Measurements from ENCODE around the gene WFIKKN1.

Gene WFIKKN1

DNA sequence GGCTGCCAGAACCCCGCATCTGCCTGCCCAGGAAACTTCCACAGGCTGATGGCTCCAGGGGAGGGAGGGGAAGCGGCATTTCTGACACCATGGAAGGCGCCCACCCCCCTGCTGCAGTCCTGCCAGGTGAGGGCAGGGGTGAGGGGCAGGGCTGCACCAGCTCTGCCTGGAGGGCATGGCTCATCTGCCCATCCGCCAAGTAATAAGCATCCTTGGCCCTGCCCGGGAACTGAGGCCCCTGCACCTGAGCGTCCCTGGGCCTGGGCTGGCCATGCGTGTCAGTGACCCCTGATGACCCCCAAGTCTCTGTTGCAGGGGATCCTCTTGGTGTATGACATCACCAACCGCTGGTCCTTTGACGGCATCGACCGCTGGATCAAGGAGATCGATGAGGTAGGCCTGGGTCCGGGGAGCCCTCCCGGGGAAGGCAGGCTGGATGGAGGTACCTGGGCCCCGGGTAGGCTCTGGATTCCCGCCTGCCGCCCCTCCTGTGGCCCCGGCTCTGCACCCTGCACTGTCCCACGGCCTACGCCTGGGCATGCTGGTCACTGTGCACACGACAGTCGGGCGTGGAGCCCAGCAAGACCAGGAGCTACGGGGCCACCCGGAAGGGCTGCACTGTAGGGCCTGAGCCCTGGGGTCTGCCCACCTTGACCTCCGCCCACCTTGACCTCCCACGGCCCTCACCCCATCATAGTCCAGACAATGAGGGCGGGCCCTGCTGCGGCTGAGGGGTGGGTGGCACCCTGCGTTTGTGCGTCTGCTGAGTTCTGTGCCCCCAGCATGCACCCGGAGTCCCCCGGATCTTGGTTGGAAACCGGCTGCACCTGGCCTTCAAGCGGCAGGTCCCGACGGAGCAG, 5.4 kb upstream of the WFIKKN1 start:
- DNase-seq = no peak

DNA sequence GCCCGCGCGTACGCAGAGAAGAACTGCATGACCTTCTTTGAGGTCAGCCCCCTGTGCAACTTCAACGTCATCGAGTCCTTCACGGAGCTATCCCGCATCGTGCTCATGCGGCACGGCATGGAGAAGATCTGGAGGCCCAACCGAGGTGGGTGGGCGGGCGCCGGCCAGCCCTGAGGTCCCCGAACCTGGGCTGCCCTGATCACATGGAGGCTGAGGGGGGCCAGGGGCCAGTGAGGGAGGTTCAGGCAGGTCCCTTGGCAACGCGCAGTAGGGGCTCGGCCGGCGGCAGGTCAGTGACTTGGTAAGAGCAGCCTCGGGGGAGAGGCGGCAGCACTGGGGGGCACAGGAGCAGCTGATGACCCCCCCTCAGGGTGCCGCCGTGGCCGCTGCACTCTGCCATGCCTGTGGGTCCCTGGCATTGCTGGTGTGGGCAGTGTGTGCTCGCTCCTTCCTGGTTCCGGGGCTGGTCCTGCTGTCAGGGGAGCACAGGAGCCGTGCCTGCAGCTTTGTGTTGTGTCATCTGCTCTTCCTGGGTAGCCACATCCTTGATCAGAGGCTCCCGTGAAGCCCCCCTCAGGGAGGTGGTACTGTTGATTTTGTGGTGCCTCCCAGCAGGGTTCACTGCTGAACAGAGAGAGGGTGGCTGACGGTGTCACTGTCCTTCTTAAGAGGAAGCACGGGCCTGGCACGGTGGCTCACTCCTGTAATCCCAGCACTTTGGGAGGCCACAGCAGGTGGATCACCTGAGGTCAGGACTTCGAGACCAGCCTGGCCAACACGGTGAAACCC, 4.6 kb upstream of the WFIKKN1 start:
- DNase-seq = no peak

DNA sequence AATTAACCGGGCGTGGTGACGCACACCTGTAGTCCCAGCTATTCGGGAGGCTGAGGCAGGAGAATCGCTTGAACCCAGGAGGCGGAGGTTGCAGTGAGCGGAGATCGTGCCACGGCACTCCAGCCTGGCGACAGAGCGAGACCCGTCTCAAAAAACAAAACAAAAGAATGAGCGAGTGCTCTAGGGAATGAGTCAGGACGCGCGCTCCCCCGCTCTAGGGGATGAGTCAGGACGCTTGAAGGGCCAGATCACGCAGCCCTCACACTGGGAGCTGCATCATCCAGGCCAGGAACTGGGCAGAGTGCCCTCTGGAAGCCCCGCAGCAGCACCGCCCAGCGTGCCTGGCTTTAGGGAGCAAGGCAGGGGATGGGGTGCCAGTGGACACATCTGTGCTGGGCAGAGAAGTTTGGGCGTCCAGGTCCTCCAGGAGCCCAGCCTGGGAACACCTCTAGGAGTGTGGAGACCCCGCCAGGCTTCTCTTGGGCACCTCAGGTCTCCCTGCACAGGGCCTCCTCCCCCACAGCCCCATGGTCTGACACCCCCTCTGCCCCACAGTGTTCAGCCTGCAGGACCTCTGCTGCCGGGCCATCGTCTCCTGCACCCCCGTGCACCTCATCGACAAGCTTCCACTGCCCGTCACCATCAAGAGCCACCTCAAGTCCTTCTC, 3.9 kb upstream of the WFIKKN1 start:
- no peak for DNase-seq

DNA sequence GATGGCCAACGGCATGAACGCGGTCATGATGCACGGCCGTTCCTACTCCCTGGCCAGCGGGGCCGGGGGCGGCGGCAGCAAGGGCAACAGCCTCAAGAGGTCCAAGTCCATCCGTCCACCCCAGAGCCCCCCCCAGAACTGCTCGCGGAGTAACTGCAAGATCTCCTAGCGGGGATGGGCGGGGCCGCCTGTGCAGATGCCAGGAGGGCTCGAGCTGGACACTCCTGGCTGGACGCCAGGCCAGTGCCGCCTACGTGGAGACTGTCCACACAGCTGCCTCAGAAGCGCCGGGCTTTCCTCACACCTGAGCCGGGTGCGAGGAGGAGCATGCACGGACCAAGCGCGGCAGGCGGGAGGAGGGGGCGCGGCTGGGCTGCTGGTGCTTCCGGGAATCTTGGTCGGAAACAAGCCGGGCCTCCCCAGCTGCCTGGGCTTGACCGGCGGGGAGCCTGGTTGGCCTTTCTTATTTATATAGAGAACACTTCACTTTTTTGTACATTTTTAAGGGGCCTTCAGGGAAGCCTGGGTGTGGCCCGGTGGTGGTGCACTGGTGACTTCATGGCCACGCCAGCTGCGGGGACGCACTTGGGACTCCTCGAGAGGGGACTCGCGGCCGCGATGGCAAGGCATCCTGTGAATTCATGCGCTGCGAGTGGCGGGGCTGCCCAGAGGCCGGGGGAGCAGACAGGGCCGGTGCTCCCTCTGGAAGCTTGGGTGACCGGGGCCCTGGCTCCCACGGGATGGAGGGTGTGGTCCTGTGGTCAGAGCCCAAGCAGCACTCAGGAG, 3.1 kb upstream of the WFIKKN1 start:
- DNase-seq = no peak

DNA sequence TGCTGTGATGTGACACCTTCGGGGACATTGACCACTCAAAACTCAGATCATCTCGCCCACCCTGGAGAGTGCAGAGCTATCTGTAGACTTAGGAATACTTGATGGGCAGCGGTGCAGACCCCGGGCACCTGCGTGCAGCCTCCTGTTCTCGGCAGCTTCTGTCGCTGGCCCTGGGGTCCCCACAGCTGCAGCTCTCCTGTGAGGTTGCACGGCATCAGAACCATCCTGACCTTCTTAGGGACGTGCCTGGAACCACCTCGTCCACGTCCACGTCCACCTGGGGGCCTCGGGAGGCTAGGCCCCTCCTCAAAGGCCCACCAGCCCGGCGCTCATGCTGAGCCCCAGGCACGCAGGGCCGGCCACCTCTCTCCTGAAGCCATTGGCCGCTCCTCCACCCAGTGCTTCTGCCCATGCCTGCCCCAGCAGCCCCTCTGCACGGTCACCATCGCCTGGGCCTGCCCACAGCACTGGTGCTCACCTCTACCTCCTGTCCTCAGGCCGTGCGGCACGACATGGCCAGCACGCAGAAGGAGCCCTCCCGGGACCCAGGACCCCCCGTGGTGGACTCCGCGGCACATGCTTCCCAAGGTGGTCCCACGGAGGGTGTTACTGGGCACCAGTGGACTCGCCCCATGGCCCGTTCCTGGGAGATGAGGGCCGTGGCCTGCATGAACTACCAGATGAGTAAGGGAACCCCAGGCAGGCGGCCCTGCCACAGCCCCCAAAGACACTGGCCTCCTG, 2.3 kb upstream of the WFIKKN1 start:
- DNase-seq = no peak

DNA sequence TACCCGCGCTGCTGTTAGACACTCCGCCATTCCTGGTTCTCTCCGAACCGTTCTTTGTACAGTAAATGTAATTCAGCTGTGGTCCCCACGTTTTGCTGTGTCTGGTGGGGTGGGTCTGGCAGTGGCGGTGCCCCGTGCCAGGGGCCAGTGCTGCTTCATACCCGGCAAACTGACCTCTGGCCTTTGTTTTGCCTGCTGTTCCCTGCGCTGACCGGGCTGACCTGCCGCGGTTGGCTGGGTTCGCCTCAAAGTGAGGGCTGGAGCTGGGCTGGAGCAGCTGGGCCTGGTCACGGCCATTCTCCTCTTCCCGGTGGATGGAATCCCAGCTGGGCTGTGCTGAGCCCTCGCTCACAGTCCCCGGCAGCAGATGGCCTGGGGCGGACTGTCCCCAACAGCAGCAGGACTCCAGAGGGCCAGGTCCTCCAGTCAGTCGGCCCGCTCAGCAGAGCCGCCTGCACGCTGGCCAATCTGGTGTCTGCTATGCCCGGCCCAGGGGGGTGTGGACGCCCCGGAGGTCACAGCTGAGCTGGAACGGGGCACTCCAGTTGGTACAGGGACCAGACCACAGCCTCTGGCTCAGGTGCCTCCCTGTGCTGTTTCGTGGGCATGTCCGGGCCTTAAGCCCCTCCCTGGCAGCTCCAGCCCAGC, 1.5 kb upstream of the WFIKKN1 start:
- peak; percentile 57 for DNase-seq

DNA sequence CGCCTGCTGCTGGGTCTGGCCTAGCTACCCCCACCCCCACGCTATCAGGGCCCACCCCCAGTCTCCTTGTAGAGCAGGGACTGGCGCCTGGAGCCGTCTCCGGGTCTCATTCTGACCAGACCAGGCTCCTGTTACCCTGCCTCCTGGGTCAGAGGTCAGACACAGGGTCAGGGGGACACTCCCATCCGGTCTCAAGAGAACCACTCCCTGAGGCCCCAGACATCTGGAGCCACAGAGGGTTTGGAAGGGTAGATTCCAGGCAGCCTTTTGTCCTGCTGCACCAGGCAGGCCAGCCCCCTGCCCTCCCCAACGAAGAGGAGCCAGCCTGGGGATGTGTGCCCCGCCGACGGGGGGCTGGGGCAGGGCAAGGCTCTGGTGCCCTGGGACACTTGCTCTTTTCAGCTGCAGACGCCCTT, 944 bp upstream of the WFIKKN1 start:
- no peak for DNase-seq

DNA sequence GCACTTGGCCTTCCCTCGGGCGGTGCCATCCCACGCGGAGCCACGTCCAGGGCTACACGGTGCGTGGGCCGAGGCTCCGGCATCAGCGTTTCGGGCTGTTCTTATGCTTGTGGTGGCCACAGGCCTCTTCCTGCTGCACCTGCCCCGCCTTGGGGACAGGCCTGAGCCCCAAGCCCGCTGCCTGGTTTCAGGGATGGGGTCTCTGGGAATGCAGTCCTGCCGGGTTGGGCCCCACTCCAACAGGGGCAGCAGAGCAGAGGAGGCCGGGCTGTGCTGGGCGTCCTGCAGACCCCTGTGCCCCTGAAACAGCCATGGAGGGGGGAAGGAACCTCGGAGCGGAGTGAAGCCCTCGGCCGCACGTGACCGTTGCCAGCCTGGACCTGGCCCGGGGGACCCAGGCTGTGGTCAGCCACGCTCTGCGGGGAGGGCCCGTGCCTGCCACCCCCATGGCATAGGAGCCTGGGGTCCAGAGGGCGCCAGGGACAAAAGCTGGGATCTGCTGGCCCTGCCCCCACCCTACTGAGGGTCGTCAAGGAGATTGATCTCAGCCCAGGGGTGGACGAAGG, 453 bp upstream of the WFIKKN1 start:
- no peak for DNase-seq

DNA sequence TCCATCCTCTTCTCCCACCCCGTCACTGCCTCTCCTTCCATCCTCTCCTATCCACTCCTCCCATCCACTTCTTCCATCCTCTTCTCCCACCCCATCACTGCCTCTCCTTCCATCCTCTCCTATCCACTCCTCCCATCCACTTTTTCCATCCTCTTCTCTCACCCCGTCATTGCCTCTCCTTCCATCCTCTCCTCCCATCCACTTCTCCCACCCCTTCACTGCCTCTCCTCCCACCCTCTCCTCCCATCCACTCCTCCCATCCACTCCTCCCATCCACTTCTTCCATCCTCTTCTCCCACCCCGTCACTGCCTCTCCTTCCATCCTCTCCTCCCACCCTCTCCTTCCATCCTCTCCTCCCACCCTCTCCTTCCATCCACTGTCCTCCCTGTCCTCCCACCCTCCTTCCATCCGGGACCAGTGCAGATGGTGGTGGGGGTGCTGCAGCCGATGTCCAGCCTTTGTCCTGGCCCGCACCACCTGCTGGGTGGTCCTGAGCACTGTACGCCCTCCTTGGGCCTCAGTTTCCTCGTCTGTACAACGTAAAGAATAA, 1.1 kb downstream of the WFIKKN1 start:
- DNase-seq = no peak

DNA sequence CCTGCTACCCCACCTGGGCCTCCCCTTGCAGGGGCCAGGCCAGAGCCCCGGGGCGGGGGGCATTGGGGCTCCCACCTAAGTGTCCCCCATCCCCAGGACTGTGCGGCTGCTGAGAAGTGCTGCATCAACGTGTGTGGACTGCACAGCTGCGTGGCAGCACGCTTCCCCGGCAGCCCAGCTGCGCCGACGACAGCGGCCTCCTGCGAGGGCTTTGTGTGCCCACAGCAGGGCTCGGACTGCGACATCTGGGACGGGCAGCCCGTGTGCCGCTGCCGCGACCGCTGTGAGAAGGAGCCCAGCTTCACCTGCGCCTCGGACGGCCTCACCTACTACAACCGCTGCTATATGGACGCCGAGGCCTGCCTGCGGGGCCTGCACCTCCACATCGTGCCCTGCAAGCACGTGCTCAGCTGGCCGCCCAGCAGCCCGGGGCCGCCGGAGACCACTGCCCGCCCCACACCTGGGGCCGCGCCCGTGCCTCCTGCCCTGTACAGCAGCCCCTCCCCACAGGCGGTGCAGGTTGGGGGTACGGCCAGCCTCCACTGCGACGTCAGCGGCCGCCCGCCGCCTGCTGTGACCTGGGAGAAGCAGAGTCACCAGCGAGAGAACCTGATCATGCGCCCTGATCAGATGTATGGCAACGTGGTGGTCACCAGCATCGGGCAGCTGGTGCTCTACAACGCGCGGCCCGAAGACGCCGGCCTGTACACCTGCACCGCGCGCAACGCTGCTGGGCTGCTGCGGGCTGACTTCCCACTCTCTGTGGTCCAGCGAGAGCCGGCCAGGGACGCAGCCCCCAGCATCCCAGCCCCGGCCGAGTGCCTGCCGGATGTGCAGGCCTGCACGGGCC, 1.9 kb downstream of the WFIKKN1 start:
- DNase-seq = no peak

DNA sequence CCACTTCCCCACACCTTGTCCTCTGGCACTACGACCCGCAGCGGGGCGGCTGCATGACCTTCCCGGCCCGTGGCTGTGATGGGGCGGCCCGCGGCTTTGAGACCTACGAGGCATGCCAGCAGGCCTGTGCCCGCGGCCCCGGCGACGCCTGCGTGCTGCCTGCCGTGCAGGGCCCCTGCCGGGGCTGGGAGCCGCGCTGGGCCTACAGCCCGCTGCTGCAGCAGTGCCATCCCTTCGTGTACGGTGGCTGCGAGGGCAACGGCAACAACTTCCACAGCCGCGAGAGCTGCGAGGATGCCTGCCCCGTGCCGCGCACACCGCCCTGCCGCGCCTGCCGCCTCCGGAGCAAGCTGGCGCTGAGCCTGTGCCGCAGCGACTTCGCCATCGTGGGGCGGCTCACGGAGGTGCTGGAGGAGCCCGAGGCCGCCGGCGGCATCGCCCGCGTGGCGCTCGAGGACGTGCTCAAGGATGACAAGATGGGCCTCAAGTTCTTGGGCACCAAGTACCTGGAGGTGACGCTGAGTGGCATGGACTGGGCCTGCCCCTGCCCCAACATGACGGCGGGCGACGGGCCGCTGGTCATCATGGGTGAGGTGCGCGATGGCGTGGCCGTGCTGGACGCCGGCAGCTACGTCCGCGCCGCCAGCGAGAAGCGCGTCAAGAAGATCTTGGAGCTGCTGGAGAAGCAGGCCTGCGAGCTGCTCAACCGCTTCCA, 2.7 kb downstream of the WFIKKN1 start:
- no peak for DNase-seq

DNA sequence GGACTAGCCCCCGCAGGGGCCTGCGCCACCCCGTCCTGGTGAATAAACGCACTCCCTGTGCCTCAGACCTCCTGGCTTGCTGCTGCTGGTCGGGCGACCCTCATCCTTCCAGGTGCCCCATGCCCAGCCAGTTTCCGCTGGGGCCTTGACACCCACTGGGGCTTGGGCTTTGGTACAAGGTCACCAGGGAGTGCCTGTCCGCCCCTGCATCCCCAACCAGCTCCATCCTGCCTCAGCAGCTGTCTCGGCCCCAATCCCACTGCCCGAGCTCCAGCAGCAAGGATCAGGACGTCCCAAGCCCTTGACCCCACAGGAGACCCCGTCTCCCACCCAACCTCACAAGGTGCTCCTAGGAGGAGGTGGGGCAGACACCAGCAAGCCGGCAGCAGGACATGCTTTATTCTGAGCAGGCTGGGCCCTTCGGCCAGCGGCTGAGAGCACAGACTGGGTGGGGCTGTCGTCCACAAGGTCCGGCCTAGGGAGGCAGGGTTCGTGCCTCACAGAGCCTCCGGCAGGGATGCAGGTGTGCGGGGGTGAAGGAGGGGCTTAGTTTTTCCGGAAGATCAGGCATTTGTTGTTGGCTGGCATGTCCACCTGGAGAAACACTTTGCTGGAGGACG, 3.4 kb downstream of the WFIKKN1 start:
- no peak for DNase-seq

DNA sequence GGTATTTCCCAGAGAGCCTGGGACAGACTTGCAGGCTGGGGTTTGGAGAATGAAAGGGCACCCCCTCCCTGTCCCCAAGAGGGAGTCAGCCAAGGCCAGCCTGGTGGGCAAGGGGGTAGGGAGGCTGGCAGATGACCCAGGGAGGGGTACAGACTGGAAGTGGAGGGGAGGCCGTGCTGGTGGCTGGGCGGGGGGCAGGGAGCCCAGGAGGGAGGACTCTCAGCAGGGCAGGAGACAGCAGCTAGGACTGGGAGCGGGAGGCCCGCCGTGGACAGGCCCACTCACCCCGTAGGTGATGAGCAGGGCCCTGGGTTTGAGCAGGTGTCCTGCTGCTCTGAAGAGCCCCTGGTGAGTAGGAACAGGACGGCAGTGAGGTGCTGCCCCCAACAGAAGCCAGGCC, 4.2 kb downstream of the WFIKKN1 start:
- no peak for DNase-seq

DNA sequence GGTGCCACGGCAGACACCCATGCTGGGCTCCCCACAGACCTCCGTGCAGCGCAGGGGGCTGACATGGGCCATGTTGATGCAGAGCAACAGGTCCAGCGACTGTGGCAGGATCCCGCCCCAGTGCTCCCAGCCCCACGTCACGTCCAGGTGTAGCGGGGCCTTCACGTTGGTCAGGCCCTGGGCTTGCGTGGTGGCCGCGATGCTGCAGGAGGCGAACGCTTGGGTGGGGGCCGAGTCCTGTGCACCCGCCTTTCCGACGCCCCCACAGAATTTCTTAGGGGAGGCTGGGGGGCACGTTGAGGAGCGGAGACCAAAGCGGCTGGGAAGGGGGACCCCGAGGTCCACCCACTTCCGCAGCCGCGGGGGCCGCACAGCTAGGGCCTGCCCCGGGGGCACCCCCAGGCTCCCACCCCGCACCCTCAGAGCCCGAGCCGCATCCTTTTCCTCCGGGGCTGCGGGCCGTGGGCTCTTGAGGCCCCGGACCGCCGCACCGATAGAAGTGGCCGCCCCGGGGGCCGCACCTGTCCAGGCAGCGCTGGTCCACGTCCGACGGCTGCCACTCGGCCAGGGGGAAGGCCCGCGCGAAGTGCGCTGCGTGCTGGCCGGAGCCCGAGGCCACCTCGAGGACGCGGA, 4.9 kb downstream of the WFIKKN1 start:
- DNase-seq = no peak

DNA sequence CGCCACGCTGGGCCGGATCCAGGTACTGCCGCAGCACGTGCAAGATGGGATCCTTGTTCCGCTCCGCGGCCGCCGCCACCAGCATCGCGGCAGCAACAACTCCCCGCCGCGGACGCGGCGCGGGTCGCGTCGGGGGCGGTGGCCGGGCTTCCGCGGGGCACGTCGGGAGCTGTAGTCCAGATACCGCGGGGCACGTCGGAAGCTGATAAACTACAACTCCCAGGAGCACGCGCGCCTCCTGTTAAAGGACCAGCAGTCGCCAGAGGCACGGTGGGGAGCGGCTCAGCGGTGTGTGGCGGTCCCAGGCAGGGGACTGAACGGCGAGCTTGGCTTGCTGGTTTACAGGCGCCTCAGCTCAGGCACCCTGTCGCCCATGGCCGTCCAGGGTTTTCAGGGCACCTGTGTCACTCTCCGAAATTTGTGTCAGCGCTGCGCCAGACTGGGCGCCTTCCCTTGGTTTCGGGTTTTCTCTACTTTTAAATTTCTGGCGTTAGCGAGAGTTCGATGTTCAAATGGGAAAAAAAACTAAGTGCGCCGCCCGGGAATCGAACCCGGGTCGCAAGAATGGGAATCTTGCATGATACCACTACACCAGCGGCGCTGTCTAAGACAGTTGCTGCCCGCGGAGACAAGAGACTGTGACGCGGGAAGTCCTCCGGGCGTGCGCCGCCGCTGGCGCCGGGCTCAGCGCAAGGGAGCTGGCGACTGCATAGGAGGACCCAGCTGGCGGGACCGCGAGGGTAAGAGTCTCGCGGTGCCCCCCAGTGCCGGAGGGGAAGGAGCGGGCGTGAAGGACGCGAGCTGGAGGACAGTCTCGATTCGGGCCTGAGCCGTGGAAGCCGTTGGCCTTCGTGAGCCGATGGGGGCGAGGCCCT, 5.7 kb downstream of the WFIKKN1 start, which contains the start of gene METTL26:
TSS of gene METTL26 (minus strand) at position 100 of the 875 bp plus-strand sequence. CDS start at position 85, 15 bp downstream.
- DNase-seq = peak; percentile 79

DNA sequence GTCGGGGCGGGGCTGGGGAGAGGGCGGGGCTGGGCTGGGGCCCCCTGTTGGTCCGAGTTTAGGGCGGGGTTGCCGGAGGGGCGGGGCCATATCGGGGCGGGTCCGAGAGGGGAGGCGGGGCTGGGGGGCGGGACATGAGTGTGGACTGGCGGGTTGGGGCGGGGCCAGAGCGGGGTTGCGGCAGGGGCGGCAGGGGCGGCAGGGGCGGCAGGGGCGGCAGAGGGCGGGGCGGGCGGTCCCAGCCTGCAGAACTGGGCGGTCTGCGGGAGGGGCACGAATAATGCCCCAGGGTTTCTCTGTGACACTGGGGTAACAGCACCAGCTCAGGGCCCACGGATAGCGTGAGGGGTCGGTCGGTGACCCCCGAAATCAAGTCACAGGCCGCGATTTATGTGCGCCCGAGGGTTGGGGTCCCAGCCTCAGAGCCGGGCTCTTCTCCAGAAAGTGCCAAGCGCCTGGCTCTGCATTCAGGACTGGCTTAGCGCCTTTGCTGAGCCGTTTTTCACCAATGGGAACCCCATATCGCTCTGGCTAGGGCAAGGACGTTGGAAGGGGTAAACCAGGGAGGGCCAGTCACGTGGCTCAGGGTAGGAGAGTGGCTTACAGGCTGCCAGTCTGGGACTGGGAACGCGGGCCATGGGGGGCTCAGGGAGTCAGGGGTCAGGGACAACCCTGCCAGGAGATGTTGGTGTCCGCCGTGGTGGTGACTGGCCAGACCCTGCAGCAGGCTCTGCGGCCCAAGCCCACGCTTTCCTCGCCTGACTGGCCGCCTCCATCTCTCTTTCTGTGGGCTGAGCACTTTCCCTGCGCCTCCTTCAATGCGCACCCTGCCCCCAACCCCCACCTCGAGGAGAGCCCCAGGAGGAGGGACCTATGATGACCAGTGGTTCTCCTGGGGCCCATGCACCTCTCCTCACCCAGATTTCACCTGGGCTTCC, 6.6 kb downstream of the WFIKKN1 start:
- DNase-seq = peak; percentile 71
